Liver (tissue), 9 donors: ENCODE data around the gene PPP1R3A. TPM values are rescaled to one million over a fixed set of nuclear protein-coding genes. Genes with fewer than 3 reads are reported as not detected.

Experiments used
- DNase-seq: peaks from one replicate; pipeline ENCODE4 v3.0.0-alpha.2; 2017; ENCODE audit warnings: low spot score
- H3K27ac ChIP-seq, 2 donors: one replicate each; pipeline ENCODE4 v1.7.0; 2013; ENCODE audit warnings: inconsistent platforms in 2 of 2, low read length in 2 of 2, control low read depth in 1 of 2, low read depth in 1 of 2, mild to moderate bottlenecking in 1 of 2
- H3K27me3 ChIP-seq, 4 donors: one replicate each; pipeline versions ENCODE4 v1.6.1 to v1.7.0; 2013; ENCODE audit warnings: low read length in 3 of 4, inconsistent platforms in 1 of 4, mild to moderate bottlenecking in 1 of 4, moderate library complexity in 1 of 4; ENCODE audit not compliant: control insufficient read depth in 4 of 4, insufficient read depth in 4 of 4
- H3K36me3 ChIP-seq, 4 donors: one replicate each; pipeline versions ENCODE4 v1.6.1 to v1.7.0; 2013; ENCODE audit warnings: low read length in 3 of 4, mild to moderate bottlenecking in 3 of 4, low read depth in 1 of 4, moderate library complexity in 1 of 4; ENCODE audit not compliant: control insufficient read depth in 4 of 4, insufficient read depth in 3 of 4
- H3K4me1 ChIP-seq, 4 donors: one replicate each; pipeline versions ENCODE4 v1.6.1 to v1.7.0; 2013; ENCODE audit warnings: low read length in 3 of 4, mild to moderate bottlenecking in 3 of 4, moderate library complexity in 1 of 4; ENCODE audit not compliant: control insufficient read depth in 4 of 4, insufficient read depth in 4 of 4
- H3K4me3 ChIP-seq, 3 donors: one replicate each; pipeline versions ENCODE4 v1.6.1 to v1.7.0; 2013; ENCODE audit warnings: low read length in 3 of 3, control low read depth in 1 of 3, low read depth in 1 of 3, mild to moderate bottlenecking in 1 of 3
- H3K9ac ChIP-seq, 2 donors: one replicate each; pipeline ENCODE4 v1.7.0; 2013; ENCODE audit warnings: low read length in 2 of 2, mild to moderate bottlenecking in 2 of 2, moderate library complexity in 2 of 2, control low read depth in 1 of 2, low read depth in 1 of 2
- H3K9me3 ChIP-seq, 4 donors: one replicate each; pipeline versions ENCODE4 v1.6.1 to v1.7.0; 2013; ENCODE audit warnings: low read length in 3 of 4; ENCODE audit not compliant: control insufficient read depth in 4 of 4
- CTCF ChIP-seq: fragments of 150-350 bp; IDR thresholded peaks from 2 replicates; pipeline ENCODE4 v1.5.1; 2017; ENCODE audit warnings: improper control_type of control experiment, low read depth, low read length; ENCODE audit not compliant: missing input control
- EGR1 ChIP-seq, 2 donors: IDR thresholded peaks; 2 replicates each; pipeline ENCODE4 v1.6.1; 2016 to 2018; ENCODE audit warnings: antibody characterized with exemption in 2 of 2, low read depth in 2 of 2
- FOXA1 ChIP-seq: IDR thresholded peaks from 2 replicates; pipeline ENCODE4 v1.6.1; 2016; ENCODE audit warnings: antibody characterized with exemption
- FOXA2 ChIP-seq: IDR thresholded peaks from 2 replicates; pipeline ENCODE4 v1.6.1; 2016; ENCODE audit warnings: antibody characterized with exemption
- GABPA ChIP-seq, 2 donors: IDR thresholded peaks in 1 of 2; conservative IDR thresholded peaks in 1 of 2; 2 replicates each; pipeline ENCODE4 v1.6.1; 2016; ENCODE audit warnings: antibody characterized with exemption in 2 of 2, mild to moderate bottlenecking in 1 of 2, moderate library complexity in 1 of 2
- HNF4G ChIP-seq: IDR thresholded peaks from 2 replicates; pipeline ENCODE4 v1.6.1; 2016; ENCODE audit warnings: antibody characterized with exemption
- MAX ChIP-seq: IDR thresholded peaks from 2 replicates; pipeline ENCODE4 v1.6.1; 2016; ENCODE audit warnings: antibody characterized with exemption
- NR2F2 ChIP-seq: IDR thresholded peaks from 2 replicates; pipeline ENCODE4 v1.6.1; 2016; ENCODE audit warnings: antibody characterized with exemption
- RAD21 ChIP-seq, 2 donors: IDR thresholded peaks; 2 replicates each; pipeline ENCODE4 v1.6.1; 2016; ENCODE audit warnings: antibody characterized with exemption in 2 of 2, mild to moderate bottlenecking in 2 of 2
- RXRA ChIP-seq, 2 donors: IDR thresholded peaks; 2 replicates each; pipeline ENCODE4 v1.6.1; 2017 to 2018; ENCODE audit warnings: antibody characterized with exemption in 2 of 2, mild to moderate bottlenecking in 1 of 2
- SP1 ChIP-seq: IDR thresholded peaks from 2 replicates; pipeline ENCODE4 v1.6.1; 2018; ENCODE audit warnings: antibody characterized with exemption, mild to moderate bottlenecking
- TAF1 ChIP-seq: conservative IDR thresholded peaks from 2 replicates; pipeline ENCODE4 v1.6.1; 2016; ENCODE audit warnings: antibody characterized with exemption, mild to moderate bottlenecking
- YY1 ChIP-seq: IDR thresholded peaks from 2 replicates; pipeline ENCODE4 v1.6.1; 2016; ENCODE audit warnings: antibody characterized with exemption, mild to moderate bottlenecking
- WGBS: extraction: QIAGEN DNeasy Blood & Tissue Kit; methylation state at CpG from one replicate; pipeline ENCODE4 v1.1.7; 2013; 5-methylcytosine and 5-hydroxymethylcytosine counted together
- polyA plus RNA-seq, 2 donors: library from polyadenylated mRNA; stranded (reverse) in 1 of 2; unstranded in 1 of 2; fragments of 200-250 nt in 1 of 2; fragments of >200 nt in 1 of 2; fragmentation: Nextera tagmentation in 1 of 2; extraction: Ambion mirVana in 1 of 2; gene quantifications; one replicate each; pipeline versions ENCODE4 v1.2.1 to v1.2.3, GENCODE V29; 2013 to 2015
- total RNA-seq, 2 donors: library from RNA; depleted of rRNA; stranded (reverse); fragments of >200 nt; gene quantifications; one replicate each; pipeline ENCODE4 v1.2.3, GENCODE V29; 2014
- TF ChIP-seq, protein P1 (sequence below): IDR thresholded peaks from 2 replicates; pipeline ENCODE4 v1.6.1; 2016; ENCODE audit warnings: antibody characterized with exemption
- TF ChIP-seq, protein P2 (sequence below): IDR thresholded peaks from 2 replicates; pipeline ENCODE4 v1.6.1; 2016; ENCODE audit warnings: antibody characterized with exemption
- donor health status: healthy.
- donor health status: healthy.
- donor health status: healthy.
- donor health status: healthy.
- donor health status: healthy.

PPP1R3A gene
- total and polyA plus RNA-seq, 4 donors, result not detected

DNA sequence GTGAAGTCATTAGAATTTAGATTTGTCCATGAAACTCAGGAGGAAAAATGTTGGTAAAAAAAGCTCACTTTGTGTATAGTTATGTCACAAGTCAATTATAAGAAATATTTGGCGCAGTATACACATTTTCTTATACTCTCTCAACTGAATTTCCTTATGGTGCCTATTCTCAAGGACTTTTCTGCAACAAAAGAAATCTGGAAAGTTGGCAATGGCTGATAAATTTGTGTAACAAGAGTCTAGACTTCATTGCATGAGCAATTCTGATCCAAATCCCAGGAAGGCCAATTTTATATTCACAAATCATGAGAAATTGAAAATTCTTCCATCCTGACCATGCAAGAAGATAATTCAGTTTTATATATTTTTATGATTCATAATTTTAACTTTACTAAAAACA lies 35.7 kb downstream of the PPP1R3A start:
- no peak overlapping the region for H3K9ac ChIP-seq
- H3K4me3 ChIP-seq, result no peak overlapping the region
- H3K27ac ChIP-seq, result no peak overlapping the region
- H3K36me3 ChIP-seq, result no peaks in the 10 kb centered on the region
- H3K27me3 ChIP-seq, result no peaks in the 10 kb centered on the region
- DNase-seq, result no peak
- H3K4me1 ChIP-seq, result no peaks in the 10 kb centered on the region
- 82% methylated on average over 1 of the region's 1 CpG for WGBS
- TF ChIP-seq RXRA (IDR thresholded peaks at IDR 0.05), result no peak
- TF ChIP-seq, protein P1, sequence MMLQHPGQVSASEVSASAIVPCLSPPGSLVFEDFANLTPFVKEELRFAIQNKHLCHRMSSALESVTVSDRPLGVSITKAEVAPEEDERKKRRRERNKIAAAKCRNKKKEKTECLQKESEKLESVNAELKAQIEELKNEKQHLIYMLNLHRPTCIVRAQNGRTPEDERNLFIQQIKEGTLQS, result no peak
- no peak for TF ChIP-seq EGR1 (IDR thresholded peaks at IDR 0.05; ENCODE audit: low read depth in 2 of 2)
- TF ChIP-seq, protein P2, sequence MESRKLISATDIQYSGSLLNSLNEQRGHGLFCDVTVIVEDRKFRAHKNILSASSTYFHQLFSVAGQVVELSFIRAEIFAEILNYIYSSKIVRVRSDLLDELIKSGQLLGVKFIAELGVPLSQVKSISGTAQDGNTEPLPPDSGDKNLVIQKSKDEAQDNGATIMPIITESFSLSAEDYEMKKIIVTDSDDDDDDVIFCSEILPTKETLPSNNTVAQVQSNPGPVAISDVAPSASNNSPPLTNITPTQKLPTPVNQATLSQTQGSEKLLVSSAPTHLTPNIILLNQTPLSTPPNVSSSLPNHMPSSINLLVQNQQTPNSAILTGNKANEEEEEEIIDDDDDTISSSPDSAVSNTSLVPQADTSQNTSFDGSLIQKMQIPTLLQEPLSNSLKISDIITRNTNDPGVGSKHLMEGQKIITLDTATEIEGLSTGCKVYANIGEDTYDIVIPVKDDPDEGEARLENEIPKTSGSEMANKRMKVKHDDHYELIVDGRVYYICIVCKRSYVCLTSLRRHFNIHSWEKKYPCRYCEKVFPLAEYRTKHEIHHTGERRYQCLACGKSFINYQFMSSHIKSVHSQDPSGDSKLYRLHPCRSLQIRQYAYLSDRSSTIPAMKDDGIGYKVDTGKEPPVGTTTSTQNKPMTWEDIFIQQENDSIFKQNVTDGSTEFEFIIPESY, result no peak
- no peak for TF ChIP-seq HNF4G
- TF ChIP-seq FOXA1, result no peak
- no peak for TF ChIP-seq TAF1
- no peak for TF ChIP-seq CTCF
- TF ChIP-seq SP1, result no peak
- TF ChIP-seq GABPA (IDR thresholded peaks at IDR 0.05 in 1 of 2, conservative IDR thresholded peaks at IDR 0.05 in 1 of 2), result no peak
- TF ChIP-seq RAD21 (IDR thresholded peaks at IDR 0.05), result no peak
- TF ChIP-seq YY1, result no peak
- TF ChIP-seq FOXA2, result no peak
- no peak for TF ChIP-seq NR2F2
- H3K9me3 ChIP-seq, result no peaks in the 10 kb centered on the region

DNA sequence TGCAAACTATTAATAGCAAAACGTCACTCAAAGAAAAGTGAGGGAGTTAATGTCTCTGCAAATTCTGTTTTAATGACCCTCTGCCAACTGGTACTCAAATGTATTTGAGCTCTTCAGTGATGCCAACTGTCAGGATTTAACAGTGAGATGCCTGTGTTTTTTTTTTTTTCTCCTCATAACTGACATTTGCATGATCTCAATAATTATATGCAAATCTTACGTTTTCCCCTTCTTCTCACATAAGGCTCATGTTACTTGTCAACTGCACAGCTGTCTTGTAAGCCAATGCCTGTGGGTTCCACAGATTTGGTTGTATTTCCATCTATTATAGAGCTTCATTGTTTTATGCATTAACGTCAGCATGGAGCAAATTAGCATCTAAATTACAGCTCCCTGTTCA lies 38.2 kb downstream of the PPP1R3A start:
- H3K4me1 ChIP-seq, result no peaks in the 10 kb centered on the region
- 52% methylated on average over 3 of the region's 3 CpGs for WGBS
- H3K27ac ChIP-seq, result no peak overlapping the region
- TF ChIP-seq FOXA2 (no peak), MAX (no peak), GABPA (IDR thresholded peaks at IDR 0.05 in 1 of 2, conservative IDR thresholded peaks at IDR 0.05 in 1 of 2) (no peak)
- TF ChIP-seq, protein P1, result no peak
- no peaks in the 10 kb centered on the region for H3K9me3 ChIP-seq
- H3K4me3 ChIP-seq, result no peak overlapping the region
- H3K9ac ChIP-seq, result no peak overlapping the region
- no peaks in the 10 kb centered on the region for H3K36me3 ChIP-seq
- DNase-seq, result no peak
- H3K27me3 ChIP-seq, result no peaks in the 10 kb centered on the region
